ENCODE measurements around the gene TOGARAM2. TPM values are rescaled to one million over a fixed set of nuclear protein-coding genes. Genes with fewer than 3 reads are reported as not detected.

The TOGARAM2 gene
- total and polyA plus RNA-seq, 2 of the 8 experiments (the other 6 are each of a cell fraction or from before 2014, with no cell fraction given): 0.42 to 1.4 TPM

DNA sequence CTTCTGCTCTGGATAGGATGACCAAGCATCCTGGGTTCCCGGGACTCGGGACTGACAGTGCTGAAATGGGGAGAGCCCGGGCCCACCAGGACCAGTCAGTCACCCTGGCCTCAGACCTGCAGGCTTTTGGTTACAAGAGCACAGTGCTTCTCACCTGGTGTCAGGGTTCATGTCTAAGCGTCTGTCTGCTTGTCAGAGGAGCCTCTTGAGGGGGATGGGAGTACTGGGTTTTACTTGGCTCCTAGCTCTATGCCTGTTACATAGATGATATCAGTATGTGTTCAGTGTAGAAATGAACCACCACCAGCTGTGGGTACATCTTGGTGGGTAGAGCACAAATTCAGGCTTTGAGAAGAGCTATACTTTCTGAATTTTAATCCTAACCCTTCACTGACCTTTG is 63.4 kb downstream of the TOGARAM2 start:
- Histone ChIP-seq H3K36me3 (ENCODE audit: control insufficient read depth in 2 of 4, insufficient read depth in 4 of 4, low read length in 3 of 4) (no peaks in the 10 kb centered on the region), H3K23ac (ENCODE audit: insufficient read length) (no peak overlapping the region), H2BK15ac (ENCODE audit: low read length) (no peak overlapping the region), H3K14ac (ENCODE audit: insufficient read length) (no peak overlapping the region), H3K56ac (replicated peaks; ENCODE audit: insufficient read length, low read depth, low read length) (no peak overlapping the region), H3K27ac (ENCODE audit: low read depth, low read length) (no peak overlapping the region), H4K91ac (replicated peaks; ENCODE audit: insufficient read length, low read length) (no peak overlapping the region), H2BK20ac (ENCODE audit: low read length) (no peak overlapping the region), H3K9ac (replicated peaks in 1 of 4; ENCODE audit: extremely low read depth in 1 of 4, low read depth in 3 of 4, low read length in 3 of 4) (no peak overlapping the region), H3K27me3 (replicated peaks in 1 of 4; ENCODE audit: control insufficient read depth in 3 of 4, extremely low read depth in 1 of 4, insufficient read depth in 3 of 4, low read length in 3 of 4) (no peaks in the 10 kb centered on the region; a peak in 1 of 7 replicates), H4K5ac (ENCODE audit: insufficient read length, low read depth, low read length) (no peak overlapping the region), H3K4me2 (ENCODE audit: insufficient read depth in 1 of 2, low read depth in 2 of 2, low read length in 2 of 2) (no peak overlapping the region), H3K79me1 (ENCODE audit: low read depth, low read length) (no peaks in the 10 kb centered on the region), H3K18ac (ENCODE audit: extremely low read depth, low read length) (no peak overlapping the region), H4K8ac (ENCODE audit: extremely low read depth, insufficient read depth, low read length) (no peak overlapping the region), H2BK120ac (replicated peaks; ENCODE audit: low read depth, low read length) (no peak overlapping the region), H4K20me1 (replicated peaks in 1 of 2; ENCODE audit: control insufficient read depth in 1 of 2, insufficient read depth in 2 of 2, low read length in 2 of 2) (no peaks in the 10 kb centered on the region), H2AFZ (ENCODE audit: low read length) (no peak overlapping the region), H3K4me1 (replicated peaks in 1 of 4; ENCODE audit: control insufficient read depth in 3 of 4, insufficient read depth in 4 of 4, low read length in 3 of 4) (no peaks in the 10 kb centered on the region; a peak in 1 of 7 replicates), H3K4me3 (ENCODE audit: extremely low read depth in 1 of 4, insufficient read depth in 2 of 4, low read depth in 3 of 4, low read length in 4 of 4) (no peak overlapping the region), H3K23me2 (ENCODE audit: low read depth, low read length) (peaks cover 5% of the 10 kb centered on the region; the same call in 1 of the 2 replicates), H3K4ac (replicated peaks; ENCODE audit: insufficient read length, low read depth, low read length) (no peak overlapping the region), H2AK5ac (ENCODE audit: low read depth, low read length) (no peak overlapping the region), H2BK5ac (ENCODE audit: low read depth, low read length) (no peak overlapping the region), H2BK12ac (ENCODE audit: low read depth, low read length) (no peak overlapping the region), H3K79me2 (ENCODE audit: control insufficient read depth in 1 of 2, insufficient read depth in 2 of 2, low read length in 2 of 2) (no peaks in the 10 kb centered on the region), H3K9me3 (ENCODE audit: insufficient read depth in 2 of 2, low read depth in 1 of 2, low read length in 1 of 2) (no peaks in the 10 kb centered on the region)
- ChIA-PET POLR2A (ENCODE audit: partially characterized antibody) (no interaction called here), CTCF (ENCODE audit: partially characterized antibody) (interaction anchor here (1.6 kb wide), 1 partner anchor 65 kb away, joined by 4 read pairs; no protein-coding TSS in a partner anchor)
- no peak for FAIRE-seq
- no peak for TF ChIP-seq CHD1 (IDR thresholded peaks at IDR 0.05; ENCODE audit: low read depth, low read length)
- WGBS, 2 experiments (ENCODE audit: extremely low coverage in 1 of 2, insufficient coverage in 1 of 2, insufficient read length in 1 of 2, insufficient replicate concordance in 2 of 2, low coverage in 1 of 2, low lambda C conversion rate in 2 of 2, missing lambda C conversion rate in 1 of 2): 78% methylated on average over 4 of the region's 4 CpGs; no CpG with 5 or more reads in 1 of the 2 experiments
- no peak for DNase-seq (ENCODE audit: low read depth in 1 of 2, low spot score in 2 of 2)

Measured in H1 (cell line).